Activated CD8-positive, alpha-beta memory T cell treated with anti-CD3 and anti-CD28 coated beads, Interleukin-2, amount 50 U/mL, for 24 hours (primary cell): ENCODE data around the gene SMOC2.
"Not testable (repeated sequence)": the region's sequence is repeated elsewhere in the genome, so short reads cannot be mapped to it uniquely, and the experiment has no call there.

ENCODE experiments used
- DNase-seq: peaks from one replicate; pipeline ENCODE4 v3.0.0-alpha.2; 2020; ENCODE audit errors: extremely low read depth

The SMOC2 gene

DNA sequence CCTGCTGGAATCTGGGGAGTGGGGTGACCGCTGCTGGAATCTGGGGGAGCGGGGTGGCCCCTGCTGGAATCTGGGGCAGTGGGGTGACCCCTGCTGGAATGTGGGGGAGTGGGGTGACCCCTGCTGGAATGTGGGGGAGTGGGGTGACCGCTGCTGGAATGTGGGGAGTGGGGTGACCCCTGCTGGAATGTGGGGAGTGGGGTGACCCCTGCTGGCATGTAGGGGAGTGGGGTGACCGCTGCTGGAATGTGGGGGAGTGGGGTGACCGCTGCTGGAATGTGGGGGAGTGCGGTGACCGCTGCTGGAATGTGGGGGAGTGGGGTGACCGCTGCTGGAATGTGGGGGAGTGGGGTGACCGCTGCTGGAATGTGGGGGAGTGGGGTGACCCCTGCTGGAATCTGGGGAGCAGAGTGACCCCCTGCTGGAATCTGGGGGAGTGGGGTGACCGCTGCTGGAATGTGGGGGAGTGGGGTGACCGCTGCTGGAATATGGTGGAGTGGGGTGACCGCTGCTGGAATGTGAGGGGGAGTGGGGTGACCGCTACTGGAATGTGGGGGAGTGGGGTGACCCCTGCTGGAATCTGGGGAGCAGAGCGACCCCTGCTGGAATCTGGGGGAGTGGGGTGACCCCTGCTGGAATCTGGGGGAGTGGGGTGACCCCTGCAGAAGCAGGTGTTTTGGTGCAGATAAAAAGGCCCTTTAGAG is 97.4 kb downstream of the SMOC2 start:
- DNase-seq = not testable (repeated sequence)

DNA sequence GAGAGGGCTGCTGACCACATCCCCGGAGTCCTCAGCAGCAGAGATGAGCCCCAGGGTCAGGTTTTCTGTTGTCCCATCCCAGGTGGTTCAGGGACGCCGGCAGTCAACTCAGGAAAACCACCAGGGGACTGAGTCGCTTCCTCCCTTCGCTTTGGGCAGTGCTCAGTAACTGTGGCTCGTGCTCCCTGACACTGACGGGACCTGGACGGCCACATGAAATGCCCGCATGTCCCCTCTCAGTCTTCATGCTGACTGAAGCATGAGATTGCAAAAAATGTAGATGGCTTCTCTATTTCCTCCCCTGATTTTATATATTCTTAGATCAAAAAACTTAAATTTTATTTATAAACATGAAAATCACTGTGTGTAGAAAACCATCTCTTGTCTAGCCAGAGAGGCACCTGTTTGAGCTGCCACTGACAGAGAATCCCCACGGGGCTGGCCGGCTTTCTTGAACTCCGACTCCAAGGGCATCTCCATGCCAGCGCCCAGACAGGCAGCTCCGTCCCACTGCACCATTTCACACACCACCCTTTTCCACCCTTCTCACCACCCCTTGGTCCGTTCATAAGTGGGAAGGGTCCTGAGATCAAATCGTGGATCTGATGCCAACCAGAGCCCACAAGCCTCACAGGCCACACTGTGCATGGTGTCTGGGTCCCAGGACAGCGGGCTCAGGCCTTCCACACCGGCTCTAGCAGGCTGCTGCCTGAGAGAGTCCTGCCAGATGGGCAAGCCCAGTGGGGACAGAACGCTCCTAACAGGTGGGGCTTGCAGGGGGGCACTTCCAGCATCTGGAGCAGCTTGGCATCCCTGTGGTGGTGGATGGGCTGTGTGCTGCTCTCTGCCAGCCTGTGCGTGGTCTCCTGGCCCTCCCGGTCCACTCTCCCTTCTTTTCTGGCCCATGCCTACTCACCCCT is 98.2 kb downstream of the SMOC2 start:
- no peak for DNase-seq

DNA sequence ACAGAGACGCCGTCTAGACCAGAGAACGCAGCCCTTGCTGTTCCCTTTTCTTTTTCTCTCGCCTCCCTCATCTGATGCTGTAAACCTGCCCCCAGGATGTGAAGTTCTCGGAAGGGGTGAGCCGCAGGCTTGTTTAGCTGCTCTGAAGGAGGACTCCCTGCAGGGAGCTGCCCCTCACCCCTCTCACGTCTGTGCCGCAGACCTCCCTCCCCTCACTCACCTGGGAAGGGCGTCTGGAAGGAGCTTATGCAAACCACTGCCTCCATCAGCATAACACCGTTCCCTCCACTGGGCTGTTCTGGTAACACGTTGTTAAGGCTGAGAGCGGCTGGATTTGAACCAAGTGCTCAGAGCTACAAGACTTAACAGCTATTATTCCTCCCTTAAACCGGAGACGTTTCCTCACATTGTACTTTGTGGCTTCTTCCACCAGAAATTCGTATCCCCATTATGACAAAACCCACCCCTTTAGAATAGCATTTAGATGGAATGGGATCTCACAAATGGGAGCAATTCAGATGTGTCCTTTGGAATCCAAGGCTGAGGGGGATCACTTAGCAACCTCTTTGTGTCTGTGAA is 99.8 kb downstream of the SMOC2 start:
- no peak for DNase-seq

DNA sequence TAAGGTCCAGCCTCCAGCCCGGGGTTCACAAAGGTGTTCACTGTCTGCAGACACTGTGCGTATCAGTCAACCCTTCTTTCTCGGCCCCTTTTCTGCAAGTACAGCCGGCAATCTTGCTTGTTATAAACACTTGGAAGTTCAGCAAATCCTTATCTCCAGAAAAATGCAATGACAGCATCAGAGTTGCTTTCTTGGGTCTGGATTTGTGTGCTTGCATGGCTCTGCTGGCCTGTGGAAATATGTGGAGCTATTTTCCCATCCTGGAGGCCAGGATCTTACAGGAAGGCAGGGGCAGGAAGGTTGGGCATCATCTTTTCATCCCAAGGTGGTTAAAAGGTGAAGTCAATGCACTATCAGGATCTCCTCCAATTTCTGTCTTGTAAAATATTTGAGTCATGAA is 100.3 kb downstream of the SMOC2 start:
- no peak for DNase-seq

DNA sequence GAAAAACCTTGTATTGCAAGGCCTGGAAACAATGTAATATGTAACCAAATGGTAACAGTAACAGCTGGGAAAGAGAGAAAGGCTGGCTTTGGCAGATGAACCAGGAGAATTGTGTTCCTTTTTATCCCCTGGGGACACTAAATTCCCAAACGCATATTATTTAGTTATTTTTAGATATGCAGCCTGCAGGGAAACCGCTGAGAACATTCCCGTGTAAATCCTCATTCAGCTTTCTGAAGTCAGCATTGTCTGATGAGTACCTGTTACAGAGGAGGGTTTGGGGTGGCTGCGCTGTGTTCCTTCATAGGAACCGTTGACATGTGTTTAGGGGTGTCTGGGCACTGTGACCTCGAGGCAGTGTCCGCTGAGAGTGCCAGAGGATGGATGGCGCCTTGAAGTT is 101.3 kb downstream of the SMOC2 start:
- no peak for DNase-seq

DNA sequence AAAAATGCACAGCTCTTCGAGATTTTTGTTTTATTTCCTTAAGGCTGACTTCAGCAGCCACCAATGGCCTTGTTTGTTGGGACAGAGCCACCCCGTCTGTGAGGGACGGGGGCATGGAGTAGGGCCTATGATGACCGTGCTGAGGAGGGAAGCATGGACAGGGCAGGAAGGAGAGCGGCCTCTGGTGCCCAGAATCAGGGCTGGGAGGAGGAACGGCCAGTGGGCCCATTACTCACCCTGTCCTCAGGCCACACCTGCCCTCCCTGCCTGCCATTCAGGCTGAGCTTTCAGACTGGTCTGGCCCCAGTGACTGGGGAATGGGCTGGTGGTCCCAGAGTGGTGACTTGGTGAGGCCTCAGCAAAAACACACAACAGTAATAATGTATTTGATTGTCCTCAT is 104.4 kb downstream of the SMOC2 start:
- DNase-seq = no peak

DNA sequence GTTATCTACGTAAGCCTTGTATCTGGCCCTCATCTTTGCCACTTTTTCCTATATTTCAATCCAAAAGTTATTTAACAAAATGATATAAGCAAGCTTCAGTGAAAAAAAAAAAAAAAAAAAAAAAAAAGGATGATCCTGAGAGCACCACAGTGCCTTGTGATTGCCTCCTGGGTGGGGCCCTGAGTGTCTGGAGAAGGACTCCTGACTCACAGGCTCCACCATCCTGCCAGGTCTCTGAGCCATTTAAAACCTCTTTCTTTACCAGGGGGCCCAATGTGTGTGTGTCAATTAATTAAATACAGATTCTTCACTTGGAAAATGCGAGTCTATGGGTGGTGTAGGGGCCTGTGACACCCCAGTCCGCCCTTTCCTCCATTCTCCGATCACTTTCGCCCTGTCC is 105.2 kb downstream of the SMOC2 start:
- no peak for DNase-seq

DNA sequence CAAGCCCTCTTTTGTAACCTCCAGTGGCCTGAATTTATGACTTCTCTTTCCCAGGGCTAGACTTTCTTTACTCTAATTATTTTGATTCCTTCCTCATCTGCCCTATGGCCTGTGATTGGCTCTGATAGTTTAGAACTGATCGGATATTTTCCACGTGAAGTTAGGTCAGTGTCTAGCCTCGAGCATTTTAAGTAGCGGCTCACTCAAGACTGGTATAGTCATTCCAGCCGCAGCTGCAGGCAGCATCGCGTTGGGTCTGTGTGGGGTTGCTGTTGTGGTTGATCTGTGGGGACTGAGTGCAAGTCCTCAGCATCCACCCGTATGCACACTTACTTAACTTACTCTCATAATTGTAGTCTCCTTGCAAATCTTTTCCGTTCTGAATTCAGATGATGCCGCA is 105.7 kb downstream of the SMOC2 start:
- DNase-seq = no peak

DNA sequence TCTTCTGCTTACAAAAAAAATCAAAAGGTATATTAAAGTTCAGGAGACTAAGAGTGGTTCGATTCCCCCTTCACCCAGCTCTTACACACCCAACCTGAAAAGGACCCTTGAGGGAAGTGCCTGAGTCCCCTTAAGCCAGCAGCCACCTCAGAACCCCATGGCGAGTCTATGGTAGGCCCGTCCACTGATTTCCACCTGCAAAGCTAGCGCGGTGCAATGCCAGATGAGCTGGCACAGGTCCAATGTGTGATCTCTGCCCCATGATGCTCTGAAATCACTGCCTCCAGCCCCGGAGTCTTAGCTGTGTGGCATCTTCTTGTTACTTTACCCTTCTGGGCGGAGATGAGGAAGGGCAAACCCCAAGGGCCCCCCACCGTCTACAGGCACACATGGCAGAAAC is 109.3 kb downstream of the SMOC2 start:
- DNase-seq = no peak

DNA sequence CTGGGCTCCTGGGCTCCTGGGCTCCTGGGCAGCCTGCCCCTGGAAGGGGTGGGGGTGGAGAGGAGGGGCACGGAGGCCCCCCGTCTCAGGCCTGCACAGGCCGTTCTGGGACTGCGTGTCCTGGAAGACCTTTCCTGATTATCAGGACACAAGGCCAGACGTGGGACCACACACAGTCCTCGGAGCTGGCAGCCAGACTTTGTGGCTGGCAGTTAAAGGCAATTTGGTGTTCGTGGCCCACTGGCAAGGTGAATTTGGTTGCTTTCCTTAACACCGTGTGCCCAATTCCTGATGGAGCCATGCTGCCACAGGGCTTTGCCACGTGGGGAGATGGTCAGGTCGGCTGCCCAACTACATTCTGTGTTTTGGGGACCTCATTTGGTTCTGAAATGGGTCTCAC is 113.5 kb downstream of the SMOC2 start:
- no peak for DNase-seq

DNA sequence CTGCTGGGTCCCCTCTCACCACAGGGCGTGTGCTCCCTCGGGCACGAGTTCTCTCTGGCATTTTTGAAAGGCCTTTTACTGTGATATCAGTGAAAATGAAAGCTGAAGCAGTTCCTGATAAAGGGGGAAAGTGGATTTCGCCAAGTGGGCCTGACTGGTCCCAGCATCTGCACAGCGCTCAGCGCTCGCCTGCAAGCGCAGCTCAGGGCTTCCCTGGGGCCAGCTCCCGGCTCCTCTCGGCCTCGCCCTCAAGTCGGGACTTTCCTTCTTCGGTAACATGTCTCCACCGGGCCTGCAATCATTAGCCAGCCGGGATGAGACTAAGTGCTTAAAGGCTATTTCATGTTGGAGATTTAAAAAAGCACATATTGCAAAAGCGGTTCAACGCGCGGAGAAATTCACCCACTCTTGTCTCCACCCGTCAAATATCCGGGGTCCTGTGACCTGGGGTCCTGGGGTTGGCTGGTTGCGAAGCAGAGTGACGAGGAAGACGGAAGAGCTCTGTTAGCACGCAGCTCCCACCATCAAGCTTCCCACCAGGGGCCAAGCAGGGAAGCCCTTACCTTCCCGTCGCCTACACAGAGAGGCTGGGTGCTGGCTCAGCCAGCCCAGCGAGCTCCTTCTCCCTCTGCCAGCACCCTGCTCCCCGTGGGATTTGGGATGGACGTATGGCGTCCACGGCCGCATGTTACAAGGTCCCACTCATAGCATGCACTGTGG is 114.1 kb downstream of the SMOC2 start:
- DNase-seq = no peak

DNA sequence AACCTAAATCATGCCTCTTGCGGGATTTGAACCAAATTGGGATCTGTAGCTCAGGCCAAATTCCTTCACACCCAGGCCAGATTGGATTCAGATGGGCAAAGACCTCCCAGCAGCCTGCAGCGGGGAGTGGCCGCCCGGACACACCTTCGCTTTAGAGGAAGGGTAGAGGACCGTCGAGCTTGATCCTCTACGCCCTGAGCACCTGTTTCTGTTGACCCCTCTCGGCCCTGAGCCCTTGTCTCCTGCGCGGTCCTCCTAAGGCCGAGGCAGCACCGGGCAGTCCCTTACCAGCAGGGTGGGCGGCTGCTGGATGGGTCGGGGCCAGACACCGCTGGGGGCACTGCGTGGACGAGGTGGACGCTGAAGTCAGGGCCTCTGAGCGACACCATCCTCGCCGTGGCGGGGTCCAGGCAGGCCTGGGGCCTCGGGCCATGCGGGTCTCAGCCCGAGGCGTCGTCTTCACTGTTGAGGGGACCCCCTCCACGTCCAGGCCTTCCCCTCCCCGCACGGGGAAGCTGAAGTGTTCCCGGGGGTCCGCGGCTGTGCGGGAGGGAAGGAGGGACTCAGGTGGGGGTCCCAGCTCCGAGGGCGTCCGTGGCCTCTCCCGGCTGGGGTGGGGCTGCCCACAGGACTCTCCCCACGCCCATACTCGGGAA is 114.8 kb downstream of the SMOC2 start:
- no peak for DNase-seq

DNA sequence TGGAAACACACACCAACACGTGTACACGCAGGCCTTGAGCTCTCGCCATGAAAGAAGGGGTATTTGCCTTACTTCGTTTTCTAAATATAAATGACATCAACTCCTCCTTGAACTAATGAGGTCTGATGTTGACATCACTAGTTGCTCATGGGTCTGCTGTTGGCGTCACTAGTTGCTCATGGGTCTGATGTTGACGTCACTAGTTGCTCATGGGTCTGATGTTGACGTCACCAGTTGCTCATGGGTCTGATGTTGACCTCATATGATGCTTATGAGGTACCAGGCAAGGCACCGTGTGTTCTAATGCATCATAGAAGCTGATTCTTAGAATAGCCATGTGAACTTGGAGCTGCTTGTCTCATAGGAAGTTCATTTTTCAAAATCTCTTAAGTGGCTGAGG is 116.5 kb downstream of the SMOC2 start:
- DNase-seq = no peak

DNA sequence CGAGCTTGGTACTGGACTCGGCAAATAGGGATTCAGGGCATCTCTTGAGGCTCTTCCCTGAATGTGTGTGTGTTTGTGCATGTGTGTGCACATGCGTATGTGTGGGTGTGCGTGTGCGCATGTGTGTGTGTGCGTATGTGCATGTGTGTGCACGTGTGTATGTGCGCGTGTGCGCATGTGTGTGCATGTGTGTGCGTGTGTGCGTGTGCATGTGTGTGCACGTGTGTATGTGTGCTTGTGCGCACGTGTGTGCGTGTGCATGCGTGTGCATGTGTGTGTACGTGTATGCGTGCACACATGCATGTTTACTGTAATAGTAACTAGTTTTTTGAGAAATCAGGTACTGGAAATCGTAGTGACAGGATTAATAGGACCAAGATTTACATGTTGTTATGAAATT is 117.7 kb downstream of the SMOC2 start:
- DNase-seq = no peak

DNA sequence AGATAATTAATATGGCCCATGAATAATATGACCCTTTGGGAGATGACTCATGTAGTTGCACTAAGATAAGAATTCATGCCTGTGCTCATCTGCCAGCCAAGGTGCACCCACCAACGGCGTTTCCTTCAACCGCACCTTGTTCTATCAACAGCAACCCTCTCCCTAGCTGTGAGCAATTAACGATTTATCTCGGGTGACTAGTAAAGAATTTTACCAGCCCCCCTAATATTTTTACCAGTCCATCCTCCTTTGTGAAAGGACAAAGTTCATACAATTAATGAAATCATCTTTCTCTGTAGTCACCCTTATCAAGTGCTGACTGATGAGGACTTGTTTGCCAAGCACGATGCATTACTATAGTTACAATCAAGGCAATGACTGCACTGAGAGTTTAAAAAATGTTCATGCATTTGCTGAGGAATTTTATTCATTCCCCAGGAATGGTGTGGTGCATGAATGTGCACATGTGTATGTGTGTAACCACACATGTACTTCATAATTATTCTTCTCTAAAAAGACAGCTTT is 118.7 kb downstream of the SMOC2 start:
- DNase-seq = no peak

DNA sequence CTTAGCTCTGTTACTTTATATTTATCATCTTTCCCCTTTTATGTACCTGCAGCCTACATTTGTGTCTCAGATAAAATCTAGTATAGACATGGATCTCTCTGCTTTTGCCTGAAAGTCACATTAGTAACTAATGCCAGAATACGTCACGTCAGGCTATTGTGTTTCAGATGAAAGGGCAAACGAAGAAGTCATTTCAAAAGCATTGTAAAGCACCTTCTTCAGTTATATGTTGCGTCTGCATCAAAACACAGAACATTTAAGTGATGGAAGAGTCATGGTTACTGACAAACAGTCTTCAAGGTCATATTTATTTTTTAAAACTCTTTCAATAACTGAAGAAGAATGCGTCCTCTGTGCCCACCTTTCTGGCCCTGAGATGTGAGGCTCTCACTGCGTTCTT is 119.1 kb downstream of the SMOC2 start:
- no peak for DNase-seq

DNA sequence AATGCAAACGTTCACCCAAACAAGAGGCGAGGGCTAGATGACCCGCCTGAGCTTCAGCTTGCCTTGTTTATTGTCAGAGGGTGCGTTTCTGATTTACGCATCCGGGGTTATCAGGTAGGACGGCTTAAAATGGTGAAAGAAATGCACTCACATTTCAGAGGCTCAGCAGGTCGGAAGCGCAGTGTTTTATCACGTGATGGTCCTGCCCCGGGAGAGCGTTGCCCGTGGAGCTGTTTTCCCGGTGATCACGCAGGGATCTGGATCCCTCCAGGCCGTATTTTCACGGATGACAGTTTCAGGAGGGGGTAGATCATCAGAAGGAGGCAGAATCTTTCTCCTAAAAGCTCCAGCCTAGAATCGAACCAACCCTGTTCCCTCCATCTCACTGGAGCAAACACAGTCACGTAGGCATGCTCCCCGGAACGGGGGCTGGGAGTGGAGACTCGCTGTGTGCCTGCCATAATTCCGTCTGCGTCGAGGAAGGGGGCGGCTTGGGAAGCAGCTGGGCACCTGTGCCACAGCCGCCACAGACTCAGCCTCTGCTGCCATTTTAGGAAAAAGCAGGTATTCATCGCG is 121.7 kb downstream of the SMOC2 start:
- DNase-seq = no peak

DNA sequence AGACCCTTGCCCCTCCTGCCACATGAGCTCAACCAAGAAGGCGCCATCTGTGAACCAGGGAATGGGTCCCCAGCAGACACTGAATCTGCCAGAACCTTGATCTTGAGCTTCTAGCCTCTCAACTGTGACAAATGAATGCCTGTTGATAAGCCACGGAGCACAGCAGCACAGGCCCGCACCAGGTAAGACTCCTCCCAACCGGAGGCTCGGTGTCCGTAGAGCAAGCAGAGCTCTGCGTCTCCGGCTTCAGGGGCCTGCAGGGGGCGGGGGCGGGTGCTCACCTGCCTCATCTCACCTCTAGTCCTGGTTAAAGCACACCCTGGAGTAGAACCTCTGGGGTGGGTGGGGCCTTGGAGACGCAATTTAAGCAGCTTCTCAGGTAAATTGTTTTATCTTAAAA is 122.7 kb downstream of the SMOC2 start:
- DNase-seq = no peak

DNA sequence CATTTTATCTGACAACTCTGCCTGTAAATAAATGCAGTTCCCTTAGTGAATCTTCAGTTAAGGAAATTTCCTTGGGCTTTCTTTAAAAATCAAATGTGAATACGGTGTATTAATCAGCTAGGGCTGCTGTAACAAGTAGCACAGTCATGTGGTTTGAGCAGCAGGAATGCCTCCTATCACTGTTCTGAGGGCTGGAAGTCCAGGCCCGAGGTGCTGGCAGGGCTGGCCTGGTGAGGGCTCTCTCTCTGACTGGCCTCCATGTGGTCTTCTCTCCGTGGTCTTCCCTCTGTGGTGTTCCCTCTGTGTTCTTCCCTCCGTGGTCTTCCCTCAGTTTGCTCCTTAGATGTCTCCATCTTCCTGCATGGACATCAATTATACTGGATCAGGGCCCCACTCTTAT is 124.1 kb downstream of the SMOC2 start:
- DNase-seq = no peak

DNA sequence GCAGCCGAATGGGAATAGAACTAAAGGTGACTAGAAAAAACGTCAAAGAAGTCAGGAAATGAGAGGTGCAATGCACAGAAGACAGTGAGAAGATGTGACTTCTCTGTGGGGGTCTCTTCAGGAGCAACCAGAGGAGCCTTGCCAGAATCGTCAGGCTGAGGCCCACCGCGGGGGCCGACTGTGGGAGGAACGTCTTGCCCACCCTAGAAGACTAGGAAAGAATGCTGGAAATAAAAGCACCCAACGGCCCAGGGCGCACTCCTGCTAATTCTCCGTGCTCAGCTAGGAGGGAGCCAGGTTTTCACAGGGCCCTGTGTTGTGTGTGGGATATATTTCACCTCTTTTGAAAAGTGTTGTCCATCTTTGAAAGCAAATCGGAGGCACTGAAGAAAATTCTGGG is 129.2 kb downstream of the SMOC2 start:
- no peak for DNase-seq

DNA sequence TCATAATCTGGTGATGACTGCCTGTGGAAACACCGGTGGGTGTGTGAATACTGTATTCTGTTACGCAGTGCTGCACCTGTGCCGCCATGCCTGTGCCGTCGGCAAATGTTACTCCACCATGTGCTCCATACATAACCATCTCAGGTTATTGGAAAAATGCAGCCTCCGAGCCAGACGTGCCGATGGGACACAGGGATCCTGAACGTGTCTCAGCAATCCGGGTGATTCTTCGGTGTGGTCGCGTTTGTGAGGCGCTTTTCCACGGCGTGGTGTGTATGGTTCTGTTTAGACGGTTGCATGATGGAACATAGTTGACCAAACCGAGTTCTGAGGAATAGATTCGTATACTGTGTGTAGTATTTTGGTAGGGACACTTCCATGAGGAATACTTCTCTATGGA is 130.3 kb downstream of the SMOC2 start:
- no peak for DNase-seq
